ENCODE results near the gene VBP1. TPM values are rescaled to one million over a fixed set of nuclear protein-coding genes. Genes with fewer than 3 reads are reported as not detected.

The VBP1 gene
- total RNA-seq, 1 experiment from 2014 or later: 83.5 TPM

GRCh38 chrX:155259752-155260151 lies 43.5 kb downstream of the VBP1 start:
- Histone ChIP-seq H3K23ac (ENCODE audit: insufficient read length, low read depth, low read length) (no peak overlapping the region), H3K4me1 (ENCODE audit: insufficient read depth, low read length) (no peaks in the 10 kb centered on the region), H3K56ac (ENCODE audit: insufficient read length, low read depth, low read length) (no peak overlapping the region), H4K20me1 (ENCODE audit: control insufficient read depth, insufficient read depth, insufficient read length) (no peaks in the 10 kb centered on the region), H2BK12ac (ENCODE audit: insufficient read length, low read depth, low read length) (no peak overlapping the region), H2AK5ac (ENCODE audit: insufficient read length, low read length) (no peak overlapping the region), H3K79me2 (ENCODE audit: insufficient read depth, low read length) (no peaks in the 10 kb centered on the region), H3K79me1 (ENCODE audit: insufficient read depth, low read depth, low read length, poor library complexity, severe bottlenecking) (no peaks in the 10 kb centered on the region), H3K23me2 (ENCODE audit: insufficient read length, low read depth, low read length, poor library complexity, severe bottlenecking) (no peaks in the 10 kb centered on the region), H2BK5ac (ENCODE audit: insufficient read length, low read length) (no peak overlapping the region), H2BK15ac (ENCODE audit: low read depth, low read length) (no peak overlapping the region), H2AFZ (ENCODE audit: low read length) (no peak overlapping the region), H3K27me3 (ENCODE audit: insufficient read depth, low read length) (no peaks in the 10 kb centered on the region), H3K9ac (ENCODE audit: extremely low read depth, insufficient read length, low read length) (no peak overlapping the region), H3T11ph (ENCODE audit: low read length) (no peak overlapping the region), H2BK20ac (ENCODE audit: low read depth, low read length, poor library complexity, severe bottlenecking) (no peak overlapping the region), H3K4me2 (ENCODE audit: insufficient read depth, insufficient read length, low read length) (no peak overlapping the region), H4K5ac (ENCODE audit: insufficient read length, low read depth, low read length) (no peak overlapping the region), H3K9me3 (ENCODE audit: control insufficient read depth, low read depth, low read length) (peaks cover 44% of the 10 kb centered on the region), H3K27ac (ENCODE audit: insufficient read length, low read depth, low read length) (no peak overlapping the region), H4K91ac (ENCODE audit: insufficient read length, low read depth, low read length) (no peak overlapping the region), H3K18ac (ENCODE audit: insufficient read length, low read depth, low read length) (no peak overlapping the region), H3K14ac (ENCODE audit: insufficient read depth, low read length) (no peak overlapping the region), H3K4ac (ENCODE audit: low read depth, low read length) (no peak overlapping the region), H2BK120ac (ENCODE audit: low read depth, low read length, poor library complexity, severe bottlenecking) (no peak overlapping the region), H4K8ac (replicated peaks; ENCODE audit: insufficient read length, low read depth, low read length) (no peak overlapping the region)
- no CpG with 5 or more reads among the region's 3 CpGs for WGBS (ENCODE audit: extremely low coverage, insufficient read length, low lambda C conversion rate)
- peaks cover 0 to 5% (median 4%) of the 10 kb centered on the region in 3 experiments; a peak in 3 of 7 replicates for H3K36me3 Mint-ChIP-seq (ENCODE audit: insufficient read depth in 1 of 3, low read depth in 3 of 3)
- no peak for DNase-seq
- H3K4me1 Mint-ChIP-seq: peaks cover 4 to 9% of the 10 kb centered on the region in 2 experiments; a peak in 3 of 4 replicates
- H3K27ac Mint-ChIP-seq: no peak overlapping the region
- peaks cover 57 to 68% of the 10 kb centered on the region in 2 experiments for H3K9me3 Mint-ChIP-seq
- no peaks in the 10 kb centered on the region for H3K27me3 Mint-ChIP-seq (ENCODE audit: low read depth)
- H3K4me3 Mint-ChIP-seq: no peak overlapping the region
- no peak for TF ChIP-seq CTCF (conservative IDR thresholded peaks at IDR 0.05)
